OCI-M2 (cell line): ENCODE results near the gene KCNMB2.

Experiments used
- DNase-seq: peaks from one replicate; lab custom pipeline; 2025; ENCODE audit not compliant: unreplicated experiment; lab: John Stamatoyannopoulos, UW

KCNMB2 gene

DNA sequence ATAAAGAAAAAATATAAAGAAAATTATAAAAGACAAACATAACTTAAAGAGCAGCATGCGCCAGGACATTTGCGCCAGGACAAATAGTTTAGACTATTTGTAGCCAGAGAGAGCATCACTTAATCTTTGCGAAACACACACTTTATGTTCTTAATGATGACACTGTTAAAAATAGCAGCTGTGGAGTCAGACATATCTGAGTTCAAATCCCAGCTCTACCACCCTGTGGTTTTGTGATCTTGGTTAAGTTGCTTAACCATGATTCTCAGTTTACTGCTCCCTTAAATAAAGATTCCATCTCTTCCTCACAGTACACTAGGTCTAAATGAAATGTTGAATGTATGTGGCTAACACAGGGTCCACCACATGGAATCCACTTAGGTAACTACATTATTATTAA is 31.4 kb downstream of the KCNMB2 start:
- no peak for DNase-seq

DNA sequence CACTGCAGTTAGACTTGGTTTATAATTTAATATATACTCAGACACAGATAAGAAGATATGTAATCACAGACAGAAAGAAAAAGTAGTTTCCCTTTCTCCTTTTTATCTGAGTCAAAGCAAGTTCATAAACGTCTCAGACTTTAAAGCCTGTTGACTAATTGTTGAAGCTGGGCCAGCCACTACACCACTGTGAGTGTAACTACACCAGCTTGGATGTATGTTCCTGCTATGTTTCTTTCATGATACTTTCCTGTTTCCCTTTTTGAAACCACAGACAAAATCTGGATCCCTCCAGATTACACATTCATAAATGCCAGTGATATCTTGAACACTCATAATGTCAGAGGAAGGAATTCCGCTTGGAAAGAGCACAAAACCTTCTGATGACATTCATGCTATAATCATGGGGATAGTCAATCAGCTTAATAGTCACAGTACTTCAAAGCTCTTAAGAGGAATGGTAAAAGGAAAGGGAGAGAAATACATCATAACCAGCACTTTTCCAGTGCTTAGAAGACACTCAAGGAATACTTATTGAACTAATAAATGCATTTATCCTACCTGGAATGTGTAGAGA is 32.0 kb downstream of the KCNMB2 start:
- no peak for DNase-seq

- DNase-seq: no peak
These were observed 32.7 kb downstream of the KCNMB2 start for GRCh38 chr3:178568911-178569310.

DNA sequence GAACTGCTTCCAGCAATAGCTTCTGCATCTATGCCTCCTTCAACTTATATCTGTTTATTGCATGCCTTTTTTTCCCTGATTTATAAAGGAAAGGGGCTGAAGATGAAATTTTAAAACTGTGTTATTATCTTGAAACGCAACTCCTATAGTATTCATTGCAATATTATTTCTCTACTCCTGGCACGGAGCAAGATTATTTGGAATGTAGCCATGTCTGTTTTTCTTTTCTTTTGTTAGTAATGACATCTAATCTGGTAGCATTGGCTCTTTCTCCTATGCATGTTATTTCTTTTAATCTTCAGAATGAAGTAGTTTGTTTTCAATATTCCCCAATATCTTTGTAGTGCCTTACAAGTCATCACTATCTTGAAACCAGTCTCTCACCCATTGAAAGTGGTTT is 33.6 kb downstream of the KCNMB2 start:
- no peak for DNase-seq

DNA sequence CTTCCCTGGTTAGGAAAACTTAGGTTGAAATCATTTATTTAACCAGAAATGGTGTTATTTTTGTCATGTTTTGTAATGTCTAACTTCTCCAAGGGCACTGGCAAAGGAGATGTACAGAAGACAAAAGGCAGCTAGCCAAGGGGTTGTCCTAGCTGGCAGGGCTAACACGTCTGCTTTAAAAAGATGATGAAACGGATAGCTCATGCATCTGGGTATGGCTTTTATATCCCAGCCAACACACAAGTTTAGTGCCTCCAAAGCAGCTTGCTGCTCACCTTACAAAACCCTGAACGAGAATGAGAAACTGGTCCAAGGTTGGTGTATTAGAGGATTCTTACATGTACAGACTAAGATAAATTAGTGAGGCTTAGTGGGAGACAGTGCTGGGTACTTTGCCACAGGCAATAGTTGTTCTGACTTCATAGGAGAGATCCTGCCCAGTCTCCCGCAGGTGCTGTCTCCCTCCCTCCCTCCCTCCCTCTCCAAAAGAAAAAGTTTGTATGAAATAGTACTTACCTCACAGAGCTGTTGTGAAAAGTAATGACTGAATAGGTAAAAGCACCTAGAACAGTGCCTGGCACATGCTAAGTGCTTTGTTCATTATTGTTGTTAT is 47.8 kb downstream of the KCNMB2 start:
- DNase-seq: no peak

- no peak for DNase-seq
These were observed 48.6 kb downstream of the KCNMB2 start for GRCh38 chr3:178584722-178585380.

GRCh38 chr3:178585454-178585853 is 49.2 kb downstream of the KCNMB2 start:
- no peak for DNase-seq

GRCh38 chr3:178586076-178586475 is 49.8 kb downstream of the KCNMB2 start:
- no peak for DNase-seq

GRCh38 chr3:178588628-178589027 is 52.4 kb downstream of the KCNMB2 start:
- no peak for DNase-seq

- DNase-seq: no peak
These were observed 57.5 kb downstream of the KCNMB2 start for GRCh38 chr3:178593786-178594185.

DNA sequence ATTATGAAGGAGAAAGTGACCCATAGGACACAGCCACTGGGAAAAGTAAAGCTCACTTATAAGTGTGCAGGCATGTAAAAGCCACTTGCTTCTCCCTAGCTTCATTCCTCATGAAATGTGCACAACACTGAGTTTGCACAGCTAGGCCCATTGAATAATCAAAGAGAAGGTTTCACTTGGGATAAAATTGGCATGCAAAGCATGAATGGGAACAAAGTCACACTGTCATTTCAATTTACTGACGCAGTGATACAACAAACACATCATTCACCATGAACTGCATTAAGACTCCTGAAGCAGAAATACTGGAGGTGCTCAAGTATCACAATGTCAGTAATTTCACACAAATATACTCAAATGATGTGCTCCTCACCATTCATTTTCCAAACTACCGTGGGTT is 61.1 kb downstream of the KCNMB2 start:
- DNase-seq: no peak

DNA sequence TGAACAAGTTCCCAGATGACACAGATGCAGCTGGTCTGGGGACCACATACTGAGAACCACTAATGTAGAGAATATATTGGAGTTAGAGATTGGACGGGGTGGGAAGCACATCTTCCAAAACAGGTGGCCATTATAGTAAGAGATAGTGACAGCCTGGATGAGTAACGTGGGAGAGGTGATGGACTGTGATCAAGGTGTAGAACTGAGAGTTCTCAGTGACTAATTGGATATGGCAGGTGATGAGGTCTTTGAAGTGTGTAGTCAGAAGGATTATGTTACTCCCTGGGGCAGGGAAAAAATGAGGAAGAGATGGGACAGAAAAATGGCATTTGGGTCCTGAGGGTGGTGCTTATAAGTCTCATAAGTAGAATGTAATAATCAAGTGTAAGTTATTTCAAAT is 66.6 kb downstream of the KCNMB2 start:
- DNase-seq: no peak

- DNase-seq: no peak
These were observed 67.5 kb downstream of the KCNMB2 start for GRCh38 chr3:178603735-178604134.

DNA sequence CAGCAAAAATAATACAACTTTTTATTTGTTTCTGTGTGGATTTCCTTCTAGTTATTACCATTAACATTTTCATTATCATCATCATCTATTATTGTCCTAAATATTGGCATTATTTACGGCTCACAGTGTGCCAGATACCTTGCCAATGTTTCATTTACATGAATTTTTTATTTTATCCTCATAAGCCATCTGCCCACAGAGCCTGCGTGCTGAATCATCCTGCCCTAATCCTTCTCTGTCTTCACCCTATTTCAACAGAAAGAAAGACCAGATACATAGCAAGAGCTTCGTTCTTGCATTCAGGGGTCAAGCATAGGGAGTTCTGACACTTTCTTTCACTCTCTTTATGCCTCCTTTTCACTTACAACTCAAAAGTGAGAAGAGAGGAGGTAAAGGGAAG is 82.0 kb downstream of the KCNMB2 start:
- no peak for DNase-seq

- DNase-seq: no peak
These were observed 82.7 kb downstream of the KCNMB2 start for GRCh38 chr3:178618896-178619295.

GRCh38 chr3:178623666-178624255 is 87.5 kb downstream of the KCNMB2 start:
- no peak for DNase-seq

DNA sequence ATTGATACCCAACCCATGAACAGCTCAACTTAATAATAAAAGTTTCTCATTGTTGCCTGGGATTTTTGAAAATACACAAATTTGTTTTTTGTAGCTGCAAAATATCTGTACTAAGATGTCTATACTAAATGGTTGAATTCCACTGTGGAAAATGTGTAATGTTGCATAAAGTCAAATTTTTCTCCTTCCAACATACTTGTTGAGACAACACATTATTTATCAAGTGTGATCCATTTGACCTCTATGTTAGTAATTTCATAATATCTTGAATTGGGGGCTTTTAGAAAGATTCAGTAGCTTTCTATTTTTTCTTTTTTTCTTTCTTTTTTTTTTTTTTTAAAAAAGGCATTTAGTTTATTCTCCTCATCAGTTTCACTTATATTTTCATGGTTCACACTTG is 88.0 kb downstream of the KCNMB2 start:
- DNase-seq: no peak

- DNase-seq: no peak
These were observed 88.9 kb downstream of the KCNMB2 start for GRCh38 chr3:178625053-178625600.

- DNase-seq: no peak
These were observed 91.8 kb downstream of the KCNMB2 start for GRCh38 chr3:178628037-178628436.

GRCh38 chr3:178629430-178630178 is 93.4 kb downstream of the KCNMB2 start:
- DNase-seq: no peak

DNA sequence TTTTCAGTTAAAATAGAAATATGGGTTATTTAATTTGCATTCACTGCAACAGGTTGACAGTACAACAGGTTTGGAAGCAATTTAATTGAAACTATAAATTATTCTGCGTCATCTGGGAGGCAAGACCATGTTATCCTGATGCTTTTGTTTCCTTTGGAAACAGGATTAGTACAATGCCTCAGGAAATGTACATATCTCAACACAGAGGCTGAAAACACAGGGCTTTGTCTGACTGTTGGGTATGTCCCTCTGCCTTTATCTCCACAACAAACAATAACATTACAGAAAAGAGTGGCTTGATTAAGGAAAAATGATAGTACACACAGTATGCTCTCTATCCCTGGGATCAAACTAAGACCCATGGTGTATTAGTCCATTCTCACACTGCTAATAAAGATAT is 95.7 kb downstream of the KCNMB2 start:
- no peak for DNase-seq
